ENCODE data around the gene NTPCR.

DNA sequence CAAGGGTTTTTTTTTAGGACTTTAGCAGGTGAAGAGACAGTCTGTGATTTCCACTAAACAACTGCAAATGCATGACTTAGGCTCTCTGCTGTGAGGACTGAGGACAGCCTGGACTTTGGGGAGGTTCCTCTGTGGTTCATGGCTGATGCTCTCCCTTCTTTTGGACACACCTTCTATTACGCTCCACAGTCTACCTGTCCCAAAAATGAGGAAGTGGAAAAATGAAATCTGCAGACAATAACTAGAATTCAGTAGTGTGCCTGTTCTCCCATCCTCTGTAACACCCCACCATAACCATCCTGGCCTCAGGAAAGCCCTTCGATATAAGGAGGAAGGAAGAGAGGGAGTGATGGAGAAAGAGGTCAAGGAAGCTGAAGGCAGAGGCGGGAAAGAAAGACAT, 68.7 kb downstream of the NTPCR start:
- no peak for TF ChIP-seq CTCF (IDR thresholded peaks at IDR 0.05)
- TF ChIP-seq SIN3A (IDR thresholded peaks at IDR 0.05; ENCODE audit: borderline replicate concordance, insufficient read depth, low read depth, low read length), result no peak
- no peak for TF ChIP-seq POLR2AphosphoS5 (IDR thresholded peaks at IDR 0.05; ENCODE audit: low read depth, low read length)
- TF ChIP-seq REST (IDR thresholded peaks at IDR 0.05; ENCODE audit: insufficient read depth in 1 of 2, low read depth in 2 of 2, low read length in 1 of 2), result no peak

Data from Panc1 (cell line).